ENCODE results near the gene R3HDM4.

R3HDM4 gene

GRCh38 chr19:929891-930258 lies 16.9 kb upstream of the R3HDM4 start:
- H3K4me3 ChIP-seq (replicated peaks; ENCODE audit: low read depth, low read length) = no peak overlapping the region
- no peak for DNase-seq (ENCODE audit: extremely low read depth, low read depth)
- no peak for TF ChIP-seq CTCF (IDR thresholded peaks at IDR 0.05; ENCODE audit: low read depth, low read length, missing control alignments)

- no peak for DNase-seq (ENCODE audit: extremely low read depth, low read depth)
- no peak overlapping the region for H3K4me3 ChIP-seq (replicated peaks; ENCODE audit: low read depth, low read length)
- TF ChIP-seq CTCF (IDR thresholded peaks at IDR 0.05; ENCODE audit: low read depth, low read length, missing control alignments) = no peak
Measured at GRCh38 chr19:929203-929890, 16.3 kb upstream of the R3HDM4 start.

- DNase-seq (ENCODE audit: extremely low read depth, low read depth) = no peak
- TF ChIP-seq CTCF (IDR thresholded peaks at IDR 0.05; ENCODE audit: low read depth, low read length, missing control alignments) = no peak
- peak overlapping the region; percentile 84; the same call in 1 of the 2 replicates for H3K4me3 ChIP-seq (replicated peaks; ENCODE audit: low read depth, low read length)
Measured at GRCh38 chr19:928471-929202, 15.6 kb upstream of the R3HDM4 start.

GRCh38 chr19:927780-928401 lies 14.9 kb upstream of the R3HDM4 start:
- H3K4me3 ChIP-seq (replicated peaks; ENCODE audit: low read depth, low read length) = peak overlapping the region; percentile 84
- TF ChIP-seq CTCF (IDR thresholded peaks at IDR 0.05; ENCODE audit: low read depth, low read length, missing control alignments) = no peak
- no peak for DNase-seq (ENCODE audit: extremely low read depth, low read depth)

GRCh38 chr19:927351-927779 lies 14.3 kb upstream of the R3HDM4 start:
- DNase-seq (ENCODE audit: extremely low read depth, low read depth) = no peak
- H3K4me3 ChIP-seq (replicated peaks; ENCODE audit: low read depth, low read length) = peak overlapping the region; percentile 84
- TF ChIP-seq CTCF (IDR thresholded peaks at IDR 0.05; ENCODE audit: low read depth, low read length, missing control alignments) = no peak

GRCh38 chr19:926589-927350 lies 13.8 kb upstream of the R3HDM4 start:
- TF ChIP-seq CTCF (IDR thresholded peaks at IDR 0.05; ENCODE audit: low read depth, low read length, missing control alignments) = no peak
- H3K4me3 ChIP-seq (replicated peaks; ENCODE audit: low read depth, low read length) = peak overlapping the region; percentile 84
- DNase-seq (ENCODE audit: extremely low read depth, low read depth) = no peak

All from HFF-Myc (cell line).